ENCODE data around the gene ZNG1F. TPM values are rescaled to one million over a fixed set of nuclear protein-coding genes. Genes with fewer than 3 reads are reported as not detected.
"Not testable (repeated sequence)": the region's sequence is repeated elsewhere in the genome, so short reads cannot be mapped to it uniquely, and the experiment has no call there.

ZNG1F gene
- total and polyA plus RNA-seq, 5 donors = 2.0 to 7.8 (median 2.1) TPM

DNA sequence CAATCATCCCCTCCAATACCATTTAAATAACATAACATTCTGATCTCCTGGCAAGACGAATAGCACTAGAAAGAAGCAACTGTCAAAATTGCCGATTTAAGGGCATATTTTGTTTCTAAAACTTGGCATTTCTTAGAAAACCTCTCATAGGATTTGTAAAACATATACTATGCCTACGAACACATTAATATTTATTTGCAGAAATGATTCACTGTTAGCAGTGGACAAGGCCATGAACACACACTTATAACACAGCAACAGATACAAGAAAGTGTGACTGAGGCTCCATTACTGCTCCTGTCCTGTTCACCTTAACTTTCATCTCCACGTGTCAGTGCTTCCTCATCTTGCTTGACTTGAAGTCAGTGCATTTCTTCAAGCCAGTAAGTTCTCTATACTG is 106.8 kb downstream of the ZNG1F start:
- ATAC-seq; H3K27ac ChIP-seq (ENCODE audit: low read length); H3K4me3 ChIP-seq (ENCODE audit: low read length); H3K9me3 ChIP-seq (ENCODE audit: control insufficient read depth, low read length); H3K27me3 ChIP-seq (ENCODE audit: control insufficient read depth, insufficient read depth); DNase-seq; intact Hi-C loops (cut with DNase I); H3K4me1 ChIP-seq (ENCODE audit: control insufficient read depth, insufficient read depth, low read length): not testable (repeated sequence)
- WGBS = 42% methylated on average over 4 of the region's 4 CpGs

Small RNAs within 50 kb of the gene (microRNA-seq; reads per million reads assigned to microRNA genes)
- gene MIR4477A = 0 reads per million in 2 donors

Other genes starting within 250 kb of the ZNG1F start
- gene FOXD4L6, start 60.6 kb downstream of the ZNG1F start, total RNA-seq = not detected
- not detected for gene FOXD4L6, start 60.6 kb downstream of the ZNG1F start, polyA plus RNA-seq

Data from right cardiac atrium (tissue), 5 donors.